Measurements from ENCODE around the gene KLHL5. TPM values are rescaled to one million over a fixed set of nuclear protein-coding genes. Genes with fewer than 3 reads are reported as not detected.

KLHL5 gene
- total and polyA plus RNA-seq, 4 donors = 14.2 to 65.4 (median 25.6) TPM

DNA sequence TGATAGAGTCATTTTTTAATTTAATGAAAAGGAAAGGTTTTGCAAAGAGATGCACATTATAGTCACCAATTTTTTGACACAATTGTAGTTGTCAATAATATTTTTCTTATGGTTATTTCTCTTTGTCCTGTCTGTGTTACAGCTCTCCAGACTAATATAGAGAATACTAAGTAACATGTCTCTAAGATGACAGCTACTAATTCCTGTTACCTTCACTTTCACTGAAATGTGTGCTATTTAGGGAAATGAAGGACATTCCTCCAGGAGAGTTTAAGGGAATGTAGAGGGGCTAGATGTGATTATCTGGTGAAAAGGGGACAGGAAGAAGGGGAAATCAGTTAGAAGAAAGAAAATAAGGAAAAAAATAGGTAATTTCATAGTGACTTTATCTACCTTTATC lies 1.4 kb downstream of the KLHL5 start:
- no peaks in the 10 kb centered on the region for H3K27me3 ChIP-seq (ENCODE audit: control insufficient read depth in 4 of 4, insufficient read depth in 4 of 4, low read length in 3 of 4)
- TF ChIP-seq, protein P1, sequence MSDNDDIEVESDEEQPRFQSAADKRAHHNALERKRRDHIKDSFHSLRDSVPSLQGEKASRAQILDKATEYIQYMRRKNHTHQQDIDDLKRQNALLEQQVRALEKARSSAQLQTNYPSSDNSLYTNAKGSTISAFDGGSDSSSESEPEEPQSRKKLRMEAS (IDR thresholded peaks at IDR 0.05) = no peak
- TF ChIP-seq FOXA2 (IDR thresholded peaks at IDR 0.05) = no peak
- TF ChIP-seq, protein P2, sequence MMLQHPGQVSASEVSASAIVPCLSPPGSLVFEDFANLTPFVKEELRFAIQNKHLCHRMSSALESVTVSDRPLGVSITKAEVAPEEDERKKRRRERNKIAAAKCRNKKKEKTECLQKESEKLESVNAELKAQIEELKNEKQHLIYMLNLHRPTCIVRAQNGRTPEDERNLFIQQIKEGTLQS (IDR thresholded peaks at IDR 0.05) = no peak
- TF ChIP-seq SP1 (IDR thresholded peaks at IDR 0.05) = no peak
- H3K27ac ChIP-seq (ENCODE audit: low read depth in 1 of 2, low read length in 2 of 2) = no peak overlapping the region
- no peaks in the 10 kb centered on the region for H3K36me3 ChIP-seq (ENCODE audit: control insufficient read depth in 4 of 4, insufficient read depth in 3 of 4, low read depth in 1 of 4, low read length in 3 of 4)
- H3K9me3 ChIP-seq (ENCODE audit: control insufficient read depth in 4 of 4, low read length in 3 of 4) = no peaks in the 10 kb centered on the region
- peaks cover 1 to 6% (median 3%) of the 10 kb centered on the region in 4 donors for H3K4me1 ChIP-seq (ENCODE audit: control insufficient read depth in 4 of 4, insufficient read depth in 4 of 4, low read length in 3 of 4)
- no peak for DNase-seq (ENCODE audit: low spot score)
- no peak overlapping the region for H3K4me3 ChIP-seq (ENCODE audit: low read depth in 1 of 3, low read length in 3 of 3)
- H3K9ac ChIP-seq (ENCODE audit: low read depth in 1 of 2, low read length in 2 of 2) = no peak overlapping the region

DNA sequence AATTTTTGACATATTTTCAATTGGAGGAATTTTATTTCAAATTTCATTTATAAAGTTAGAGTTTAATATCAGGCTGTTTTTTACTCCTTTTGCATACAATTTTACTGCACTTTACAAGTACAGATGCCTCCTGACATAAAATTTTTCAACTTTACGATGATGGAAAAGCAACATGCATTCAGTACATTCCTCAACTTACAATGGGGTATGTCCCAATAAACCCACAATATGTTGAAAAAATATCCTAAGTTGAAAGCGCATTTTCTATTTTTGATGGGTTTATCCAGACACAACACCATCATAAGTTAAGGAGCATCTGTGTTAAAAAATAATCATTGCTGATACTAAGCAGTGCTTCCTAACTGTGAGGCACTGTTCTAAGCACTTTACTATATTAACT lies 4.3 kb downstream of the KLHL5 start:
- DNase-seq (ENCODE audit: low spot score) = no peak
- H3K4me1 ChIP-seq (ENCODE audit: control insufficient read depth in 4 of 4, insufficient read depth in 4 of 4, low read length in 3 of 4) = peaks cover 1 to 3% (median 2%) of the 10 kb centered on the region in 4 donors
- no peak overlapping the region for H3K27ac ChIP-seq (ENCODE audit: low read depth in 1 of 2, low read length in 2 of 2)
- TF ChIP-seq GABPA (IDR thresholded peaks at IDR 0.05 in 1 of 2, conservative IDR thresholded peaks at IDR 0.05 in 1 of 2) (no peak), YY1 (IDR thresholded peaks at IDR 0.05) (no peak), TAF1 (conservative IDR thresholded peaks at IDR 0.05) (no peak), EGR1 (IDR thresholded peaks at IDR 0.05; ENCODE audit: low read depth in 2 of 2) (no peak), HNF4A (conservative IDR thresholded peaks at IDR 0.05) (no peak), JUND (IDR thresholded peaks at IDR 0.05) (no peak), NR2F2 (IDR thresholded peaks at IDR 0.05) (no peak), SP1 (IDR thresholded peaks at IDR 0.05) (no peak), FOXA1 (IDR thresholded peaks at IDR 0.05) (no peak), RAD21 (IDR thresholded peaks at IDR 0.05) (no peak), HNF4G (IDR thresholded peaks at IDR 0.05) (no peak), FOXA2 (IDR thresholded peaks at IDR 0.05) (no peak)
- TF ChIP-seq, protein P3, sequence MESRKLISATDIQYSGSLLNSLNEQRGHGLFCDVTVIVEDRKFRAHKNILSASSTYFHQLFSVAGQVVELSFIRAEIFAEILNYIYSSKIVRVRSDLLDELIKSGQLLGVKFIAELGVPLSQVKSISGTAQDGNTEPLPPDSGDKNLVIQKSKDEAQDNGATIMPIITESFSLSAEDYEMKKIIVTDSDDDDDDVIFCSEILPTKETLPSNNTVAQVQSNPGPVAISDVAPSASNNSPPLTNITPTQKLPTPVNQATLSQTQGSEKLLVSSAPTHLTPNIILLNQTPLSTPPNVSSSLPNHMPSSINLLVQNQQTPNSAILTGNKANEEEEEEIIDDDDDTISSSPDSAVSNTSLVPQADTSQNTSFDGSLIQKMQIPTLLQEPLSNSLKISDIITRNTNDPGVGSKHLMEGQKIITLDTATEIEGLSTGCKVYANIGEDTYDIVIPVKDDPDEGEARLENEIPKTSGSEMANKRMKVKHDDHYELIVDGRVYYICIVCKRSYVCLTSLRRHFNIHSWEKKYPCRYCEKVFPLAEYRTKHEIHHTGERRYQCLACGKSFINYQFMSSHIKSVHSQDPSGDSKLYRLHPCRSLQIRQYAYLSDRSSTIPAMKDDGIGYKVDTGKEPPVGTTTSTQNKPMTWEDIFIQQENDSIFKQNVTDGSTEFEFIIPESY (IDR thresholded peaks at IDR 0.05) = no peak
- TF ChIP-seq, protein P4, sequence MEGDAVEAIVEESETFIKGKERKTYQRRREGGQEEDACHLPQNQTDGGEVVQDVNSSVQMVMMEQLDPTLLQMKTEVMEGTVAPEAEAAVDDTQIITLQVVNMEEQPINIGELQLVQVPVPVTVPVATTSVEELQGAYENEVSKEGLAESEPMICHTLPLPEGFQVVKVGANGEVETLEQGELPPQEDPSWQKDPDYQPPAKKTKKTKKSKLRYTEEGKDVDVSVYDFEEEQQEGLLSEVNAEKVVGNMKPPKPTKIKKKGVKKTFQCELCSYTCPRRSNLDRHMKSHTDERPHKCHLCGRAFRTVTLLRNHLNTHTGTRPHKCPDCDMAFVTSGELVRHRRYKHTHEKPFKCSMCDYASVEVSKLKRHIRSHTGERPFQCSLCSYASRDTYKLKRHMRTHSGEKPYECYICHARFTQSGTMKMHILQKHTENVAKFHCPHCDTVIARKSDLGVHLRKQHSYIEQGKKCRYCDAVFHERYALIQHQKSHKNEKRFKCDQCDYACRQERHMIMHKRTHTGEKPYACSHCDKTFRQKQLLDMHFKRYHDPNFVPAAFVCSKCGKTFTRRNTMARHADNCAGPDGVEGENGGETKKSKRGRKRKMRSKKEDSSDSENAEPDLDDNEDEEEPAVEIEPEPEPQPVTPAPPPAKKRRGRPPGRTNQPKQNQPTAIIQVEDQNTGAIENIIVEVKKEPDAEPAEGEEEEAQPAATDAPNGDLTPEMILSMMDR (IDR thresholded peaks at IDR 0.05; ENCODE audit: low read depth, low read length, missing input control) = no peak
- TF ChIP-seq, protein P1 (IDR thresholded peaks at IDR 0.05) = no peak
- TF ChIP-seq, protein P5, sequence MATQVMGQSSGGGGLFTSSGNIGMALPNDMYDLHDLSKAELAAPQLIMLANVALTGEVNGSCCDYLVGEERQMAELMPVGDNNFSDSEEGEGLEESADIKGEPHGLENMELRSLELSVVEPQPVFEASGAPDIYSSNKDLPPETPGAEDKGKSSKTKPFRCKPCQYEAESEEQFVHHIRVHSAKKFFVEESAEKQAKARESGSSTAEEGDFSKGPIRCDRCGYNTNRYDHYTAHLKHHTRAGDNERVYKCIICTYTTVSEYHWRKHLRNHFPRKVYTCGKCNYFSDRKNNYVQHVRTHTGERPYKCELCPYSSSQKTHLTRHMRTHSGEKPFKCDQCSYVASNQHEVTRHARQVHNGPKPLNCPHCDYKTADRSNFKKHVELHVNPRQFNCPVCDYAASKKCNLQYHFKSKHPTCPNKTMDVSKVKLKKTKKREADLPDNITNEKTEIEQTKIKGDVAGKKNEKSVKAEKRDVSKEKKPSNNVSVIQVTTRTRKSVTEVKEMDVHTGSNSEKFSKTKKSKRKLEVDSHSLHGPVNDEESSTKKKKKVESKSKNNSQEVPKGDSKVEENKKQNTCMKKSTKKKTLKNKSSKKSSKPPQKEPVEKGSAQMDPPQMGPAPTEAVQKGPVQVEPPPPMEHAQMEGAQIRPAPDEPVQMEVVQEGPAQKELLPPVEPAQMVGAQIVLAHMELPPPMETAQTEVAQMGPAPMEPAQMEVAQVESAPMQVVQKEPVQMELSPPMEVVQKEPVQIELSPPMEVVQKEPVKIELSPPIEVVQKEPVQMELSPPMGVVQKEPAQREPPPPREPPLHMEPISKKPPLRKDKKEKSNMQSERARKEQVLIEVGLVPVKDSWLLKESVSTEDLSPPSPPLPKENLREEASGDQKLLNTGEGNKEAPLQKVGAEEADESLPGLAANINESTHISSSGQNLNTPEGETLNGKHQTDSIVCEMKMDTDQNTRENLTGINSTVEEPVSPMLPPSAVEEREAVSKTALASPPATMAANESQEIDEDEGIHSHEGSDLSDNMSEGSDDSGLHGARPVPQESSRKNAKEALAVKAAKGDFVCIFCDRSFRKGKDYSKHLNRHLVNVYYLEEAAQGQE (IDR thresholded peaks at IDR 0.05) = no peak
- no peaks in the 10 kb centered on the region for H3K27me3 ChIP-seq (ENCODE audit: control insufficient read depth in 4 of 4, insufficient read depth in 4 of 4, low read length in 3 of 4)
- H3K9ac ChIP-seq (ENCODE audit: low read depth in 1 of 2, low read length in 2 of 2) = no peak overlapping the region
- H3K36me3 ChIP-seq (ENCODE audit: control insufficient read depth in 4 of 4, insufficient read depth in 3 of 4, low read depth in 1 of 4, low read length in 3 of 4) = no peaks in the 10 kb centered on the region
- 97% methylated on average over 2 of the region's 2 CpGs for WGBS
- H3K4me3 ChIP-seq (ENCODE audit: low read depth in 1 of 3, low read length in 3 of 3) = no peak overlapping the region
- H3K9me3 ChIP-seq (ENCODE audit: control insufficient read depth in 4 of 4, low read length in 3 of 4) = no peaks in the 10 kb centered on the region
